HG03280 (cell line): ENCODE results near the gene APEH.

ENCODE experiments used
- ATAC-seq: cut with Tn5 transposase; IDR thresholded peaks from one replicate; pipeline ENCODE4 v1.9.1; 2021; ENCODE audit warnings: mild to moderate bottlenecking, moderate library complexity; ENCODE audit not compliant: unreplicated experiment

The APEH gene

GRCh38 chr3:49673715-49674496 is at the start of gene APEH:
TSS of gene APEH (plus strand) at chr3:49674351. CDS start at chr3:49674402, 51 bp downstream.
- peak; percentile 77 for ATAC-seq

- no peak for ATAC-seq
Measured at GRCh38 chr3:49625071-49625470, 49.1 kb upstream of the APEH start.

DNA sequence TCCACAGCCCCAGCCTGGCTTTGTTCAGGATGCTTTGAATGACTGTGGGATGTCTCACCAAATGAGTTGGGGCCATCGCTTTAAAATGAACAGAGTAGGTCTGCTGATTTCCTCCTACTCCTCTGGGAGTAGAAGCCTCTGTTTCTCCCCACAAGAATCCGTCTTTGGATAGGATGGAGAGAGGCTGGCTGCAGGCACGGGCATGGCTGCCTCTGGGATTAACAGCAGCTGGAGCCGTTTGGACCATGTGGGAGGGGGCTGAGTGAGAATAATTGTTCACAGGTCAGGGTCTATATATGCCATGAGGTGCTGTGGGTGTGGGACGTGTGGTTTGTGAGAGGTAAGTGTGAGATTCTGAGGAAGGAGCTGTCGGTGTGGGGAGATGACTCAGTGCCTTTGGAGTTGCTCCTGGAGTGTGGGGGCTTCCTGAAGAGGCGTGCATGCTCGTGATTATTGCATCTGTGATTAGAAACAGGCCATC is 48.0 kb upstream of the APEH start:
- ATAC-seq: no peak

DNA sequence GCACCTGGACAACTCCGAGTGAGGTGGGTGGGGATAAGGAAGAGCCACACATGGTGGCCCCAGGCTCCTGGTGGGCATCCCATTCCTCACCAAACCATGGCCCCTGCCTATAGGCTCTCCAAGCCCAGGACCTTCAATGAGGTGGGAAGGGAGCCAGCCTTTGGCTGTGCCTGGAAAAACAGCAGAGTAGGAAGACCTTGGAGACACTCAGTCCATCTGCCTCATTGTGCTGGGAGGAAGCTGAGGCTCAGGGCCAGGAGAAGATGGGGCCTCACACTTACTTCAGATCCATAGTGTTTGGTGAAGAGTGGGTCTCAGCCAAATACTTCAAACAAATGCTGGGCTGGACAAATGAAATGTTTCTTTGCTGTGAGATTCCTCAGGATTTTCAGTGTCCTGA is 47.4 kb upstream of the APEH start:
- ATAC-seq: no peak

DNA sequence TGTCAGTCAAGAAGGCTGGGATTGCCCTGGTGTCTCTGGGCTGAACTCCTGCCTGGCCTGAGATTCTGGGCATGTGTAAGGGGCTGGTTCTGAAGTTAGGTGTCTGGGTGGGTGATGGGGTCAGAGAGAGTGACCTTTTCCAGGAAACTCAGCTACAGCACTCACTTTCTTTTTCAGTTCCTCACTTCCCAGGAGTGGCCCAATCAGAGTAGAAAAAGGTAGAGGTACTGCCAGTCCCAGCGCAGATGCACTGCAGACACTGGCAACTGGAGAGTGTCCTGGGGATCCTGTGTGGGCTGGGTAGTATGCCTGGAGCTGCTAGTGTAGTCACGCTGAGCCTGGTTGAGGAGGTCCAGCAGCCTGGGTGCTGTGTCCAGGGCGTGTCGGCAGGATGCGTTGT is 46.5 kb upstream of the APEH start:
- ATAC-seq: no peak

DNA sequence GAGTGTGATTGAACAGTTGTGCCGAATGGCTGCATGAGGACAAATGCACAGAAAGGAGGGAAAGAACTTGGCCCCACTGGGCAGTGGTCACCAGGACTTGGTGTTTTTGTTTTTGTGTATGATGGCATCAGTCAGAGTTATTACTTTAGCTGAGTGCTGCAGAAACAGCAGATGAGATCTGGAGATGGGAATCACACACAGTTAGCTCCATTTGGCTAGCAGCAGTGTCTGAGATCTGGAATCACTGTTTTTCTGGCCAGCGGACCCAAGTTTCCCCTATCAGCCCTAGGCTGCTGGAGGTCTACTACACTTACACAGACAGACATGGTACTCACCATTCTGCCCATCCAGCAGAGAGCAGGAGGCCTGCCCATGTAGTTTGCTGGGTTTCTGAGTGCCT is 45.9 kb upstream of the APEH start:
- no peak for ATAC-seq

GRCh38 chr3:49629451-49629850 is 44.7 kb upstream of the APEH start:
- no peak for ATAC-seq

GRCh38 chr3:49629866-49630265 is 44.3 kb upstream of the APEH start:
- no peak for ATAC-seq

DNA sequence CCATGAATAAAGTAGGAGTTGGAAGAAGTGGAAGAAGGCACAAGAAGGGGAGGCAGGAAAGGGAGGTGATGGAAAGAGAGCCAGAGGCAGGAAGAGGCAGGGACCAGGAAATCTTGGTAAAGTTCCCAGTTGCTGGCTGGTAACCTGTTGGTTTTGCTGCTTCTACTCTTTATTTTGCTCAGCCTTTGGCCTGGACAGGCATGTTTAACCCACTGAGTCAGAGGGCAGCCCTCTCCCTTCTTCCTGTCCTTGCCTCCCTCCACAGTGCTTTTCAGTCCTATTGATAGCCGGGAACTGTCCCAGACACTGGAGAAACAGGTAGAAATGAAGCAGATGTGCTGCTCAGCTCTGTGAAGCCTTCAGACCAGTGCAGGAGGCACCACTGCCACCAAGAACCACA is 43.4 kb upstream of the APEH start:
- no peak for ATAC-seq

DNA sequence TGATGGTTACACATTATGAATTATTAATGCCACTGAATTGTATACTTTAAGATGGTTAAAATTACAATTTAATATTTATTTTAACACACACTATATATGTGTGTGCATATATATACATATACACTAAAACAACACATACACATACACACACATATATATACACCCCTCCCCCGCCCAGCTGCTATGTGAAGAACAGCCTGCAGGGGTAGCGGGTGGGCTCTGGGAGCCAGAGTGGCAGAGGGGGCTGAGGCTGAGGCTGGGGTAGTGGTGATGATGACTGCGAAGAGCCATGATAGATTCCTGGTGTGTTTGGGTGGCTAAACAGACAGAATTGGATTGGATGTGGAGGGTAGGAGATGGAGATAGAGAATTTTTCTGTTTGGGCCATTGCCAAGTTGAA is 39.4 kb upstream of the APEH start:
- no peak for ATAC-seq

GRCh38 chr3:49636883-49637609 is 37.1 kb upstream of the APEH start:
- no peak for ATAC-seq

GRCh38 chr3:49638445-49638844 is 35.7 kb upstream of the APEH start:
- ATAC-seq: no peak

GRCh38 chr3:49639551-49639950 is 34.6 kb upstream of the APEH start:
- no peak for ATAC-seq

DNA sequence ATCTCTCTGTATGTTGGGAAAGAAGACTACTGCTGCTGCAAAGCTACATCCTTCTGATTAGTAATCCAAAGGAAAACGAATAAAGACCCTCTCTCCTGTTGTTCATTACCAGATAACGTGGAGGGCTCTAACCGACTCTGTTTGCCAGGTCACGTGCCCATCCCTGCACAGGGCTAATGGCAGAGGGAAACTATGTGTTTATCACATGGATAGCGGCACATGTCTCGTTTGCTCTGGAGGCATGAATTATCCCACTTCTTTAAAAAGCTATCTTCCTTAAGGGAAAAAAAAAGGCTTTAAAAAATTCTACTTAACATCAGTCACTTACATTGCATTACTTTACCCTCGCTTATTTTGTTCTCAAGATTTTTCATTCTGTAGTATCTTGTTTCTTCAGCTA is 32.9 kb upstream of the APEH start:
- no peak for ATAC-seq

- no peak for ATAC-seq
Measured at GRCh38 chr3:49641921-49642707, 32.0 kb upstream of the APEH start.

DNA sequence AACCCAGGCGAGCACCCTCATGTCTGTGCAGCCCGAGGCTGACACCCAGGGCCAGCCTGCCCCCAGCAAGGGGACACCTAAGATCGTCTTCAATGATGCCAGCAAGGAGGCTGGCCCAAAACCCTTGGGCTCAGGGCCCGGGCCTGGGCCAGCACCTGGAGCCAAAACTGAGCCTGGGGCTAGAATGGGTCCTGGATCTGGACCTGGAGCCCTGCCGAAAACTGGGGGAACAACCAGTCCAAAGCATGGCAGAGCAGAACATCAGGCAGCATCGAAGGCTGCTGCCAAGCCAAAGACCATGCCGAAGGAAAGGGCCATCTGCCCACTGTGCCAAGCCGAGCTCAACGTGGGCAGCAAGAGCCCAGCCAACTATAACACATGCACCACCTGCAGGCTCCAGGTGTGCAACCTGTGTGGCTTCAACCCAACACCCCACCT is 31.4 kb upstream of the APEH start:
- no peak for ATAC-seq

- no peak for ATAC-seq
Measured at GRCh38 chr3:49644684-49645083, 29.5 kb upstream of the APEH start.

GRCh38 chr3:49646236-49646635 is 27.9 kb upstream of the APEH start:
- no peak for ATAC-seq

GRCh38 chr3:49647741-49648140 is 26.4 kb upstream of the APEH start:
- no peak for ATAC-seq

DNA sequence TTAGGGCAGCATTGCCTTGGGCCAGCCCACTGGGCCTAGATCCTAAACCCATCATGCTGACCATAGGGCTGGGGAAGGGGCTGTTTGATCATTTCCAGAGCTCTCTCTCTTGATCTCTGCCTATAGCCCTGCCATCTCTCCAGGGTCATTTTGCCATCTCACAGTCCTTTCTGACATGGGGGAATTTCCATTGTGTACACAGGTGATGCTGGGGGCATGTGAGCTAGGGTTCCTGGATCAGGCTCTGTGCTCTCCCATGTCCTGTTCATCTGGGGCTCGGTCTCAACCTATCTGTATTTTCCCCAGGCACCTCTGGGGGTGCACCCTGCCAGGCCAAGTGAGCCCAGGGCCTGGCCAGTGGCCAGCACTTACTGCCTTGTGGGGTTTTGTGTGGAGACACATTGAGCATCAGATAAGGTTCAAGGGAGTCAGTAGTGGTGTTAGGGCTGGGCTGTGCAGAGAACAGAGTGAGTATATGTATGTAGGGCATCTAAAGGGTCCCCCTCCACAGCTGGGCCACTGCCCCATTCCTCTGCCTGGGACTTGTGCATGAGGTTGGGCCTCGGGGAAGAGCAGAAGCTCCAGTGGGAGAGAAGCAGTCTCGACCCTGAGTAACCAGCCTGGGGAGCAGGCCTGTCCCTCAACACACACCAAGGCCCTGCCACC is 25.7 kb upstream of the APEH start:
- no peak for ATAC-seq

DNA sequence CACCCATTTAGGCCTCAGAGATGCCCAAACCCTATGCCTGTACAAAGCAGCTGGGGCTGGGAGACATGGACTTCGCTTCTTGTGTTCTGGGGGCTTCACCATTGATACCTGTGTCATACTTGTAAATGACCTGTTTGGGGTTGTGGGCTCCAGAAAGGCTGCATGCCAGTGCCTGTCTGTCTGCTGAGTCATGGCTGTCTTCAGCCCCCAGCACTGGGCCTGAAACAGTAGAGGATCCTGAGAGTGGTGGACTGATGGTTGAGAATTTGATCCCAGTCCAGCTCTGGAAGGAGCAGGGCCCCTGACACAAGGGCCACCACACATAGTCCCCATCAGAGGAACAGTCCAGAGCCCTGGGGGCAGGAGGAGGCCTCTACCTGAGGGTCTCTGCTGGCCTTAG is 24.6 kb upstream of the APEH start:
- no peak for ATAC-seq
